HepG2 (cell line): ENCODE data around the gene NEURL1B. TPM values are rescaled to one million over a fixed set of nuclear protein-coding genes. Genes with fewer than 3 reads are reported as not detected.

Source experiments
- ARNT ChIP-seq: fragments of 450-650 bp; IDR thresholded peaks from 2 replicates; pipeline ENCODE4 v1.6.1; 2017
- ARNT2 ChIP-seq: sonication (generic); formaldehyde crosslinking; IDR thresholded peaks from 2 replicates; pipeline ENCODE4 v1.8.0; 2022; ENCODE audit warnings: mild to moderate bottlenecking, low read depth, missing genetic modification reagents, moderate library complexity
- CBFB ChIP-seq: sonication (generic); formaldehyde crosslinking; IDR thresholded peaks from 2 replicates; pipeline ENCODE4 v1.4.0; 2020; ENCODE audit warnings: missing genetic modification reagents
- FOXA3 ChIP-seq: IDR thresholded peaks from 2 replicates; pipeline ENCODE4 v1.6.1; 2016; ENCODE audit warnings: missing genetic modification reagents, missing compliant biosample characterization
- FOXO1 ChIP-seq: sonication (generic); formaldehyde crosslinking; IDR thresholded peaks from 2 replicates; pipeline ENCODE4 v1.4.0; 2020; ENCODE audit warnings: missing genetic modification reagents
- LCORL ChIP-seq, 2 experiments: fragments of 450-650 bp in 1 of 2; sonication (generic) in 1 of 2; formaldehyde crosslinking in 1 of 2; IDR thresholded peaks; 2 replicates each; pipeline versions ENCODE4 v1.5.0 to v1.6.1; 2017 to 2020; ENCODE audit warnings: antibody characterized with exemption in 1 of 2, missing genetic modification reagents in 1 of 2
- NFE2L1 ChIP-seq: sonication (generic); formaldehyde crosslinking; IDR thresholded peaks from 2 replicates; pipeline ENCODE4 v1.4.0; 2020; ENCODE audit warnings: missing genetic modification reagents, mild to moderate bottlenecking, borderline replicate concordance
- NFRKB ChIP-seq: fragments of 450-650 bp; IDR thresholded peaks from 2 replicates; pipeline ENCODE4 v1.6.1; 2017
- RXRA ChIP-seq: sonication (generic); formaldehyde crosslinking; IDR thresholded peaks from 2 replicates; pipeline ENCODE4 v1.5.1; 2020; ENCODE audit warnings: missing genetic modification reagents
- SALL1 ChIP-seq: sonication (generic); formaldehyde crosslinking; IDR thresholded peaks from 2 replicates; pipeline ENCODE4 v1.8.0; 2022; ENCODE audit warnings: mild to moderate bottlenecking, missing genetic modification reagents
- SOX6 ChIP-seq, 2 experiments: fragments of 450-650 bp in 1 of 2; sonication (generic) in 1 of 2; formaldehyde crosslinking in 1 of 2; IDR thresholded peaks; 2 replicates each; pipeline versions ENCODE4 v1.4.0 to v1.6.1; 2017 to 2020; ENCODE audit warnings: antibody characterized with exemption in 1 of 2, mild to moderate bottlenecking in 1 of 2, missing genetic modification reagents in 1 of 2
- TBX3 ChIP-seq: fragments of 450-650 bp; IDR thresholded peaks from 2 replicates; pipeline ENCODE4 v1.6.1; 2017; ENCODE audit warnings: antibody characterized with exemption, mild to moderate bottlenecking, inconsistent platforms, borderline replicate concordance
- TCF12 ChIP-seq, 2 experiments: fragments of 450-650 bp in 1 of 2; sonication (generic) in 1 of 2; formaldehyde crosslinking in 1 of 2; IDR thresholded peaks; 2 replicates each; pipeline versions ENCODE4 v1.6.1 to v1.8.0; 2017 to 2022; ENCODE audit warnings: antibody characterized with exemption in 1 of 2, mild to moderate bottlenecking in 1 of 2, missing genetic modification reagents in 1 of 2, moderate library complexity in 1 of 2
- THAP11 ChIP-seq: IDR thresholded peaks from 2 replicates; pipeline ENCODE4 v1.6.1; 2016; ENCODE audit warnings: missing biosample characterization, missing genetic modification reagents
- YEATS2 ChIP-seq: sonication (generic); formaldehyde crosslinking; IDR thresholded peaks from 2 replicates; pipeline ENCODE4 v1.4.0; 2020; ENCODE audit warnings: missing genetic modification reagents, borderline replicate concordance
- ZNF562 ChIP-seq: sonication (generic); formaldehyde crosslinking; IDR thresholded peaks from 2 replicates; pipeline ENCODE4 v1.8.0; 2022; ENCODE audit warnings: missing genetic modification reagents, borderline replicate concordance
- ZNF878 ChIP-seq: sonication (generic); formaldehyde crosslinking; IDR thresholded peaks from 2 replicates; pipeline ENCODE4 v1.8.1; 2023; ENCODE audit warnings: mild to moderate bottlenecking, missing genetic modification reagents, moderate library complexity
- ZSCAN25 ChIP-seq: sonication (generic); formaldehyde crosslinking; IDR thresholded peaks from 2 replicates; pipeline ENCODE4 v1.8.0; 2022; ENCODE audit warnings: mild to moderate bottlenecking, missing genetic modification reagents
- polyA plus RNA-seq, 8 experiments: library from polyadenylated mRNA; depleted of rRNA in 3 of 8; stranded (reverse) in 7 of 8; unstranded in 1 of 8; fragments of >200 nt; fragmentation: Illumina TruSeq in 4 of 8; extraction: Trizol in 4 of 8; gene quantifications; 2 replicates each; pipeline versions ENCODE4 v1.2.1 to v1.2.3, GENCODE V29; 2011 to 2016; ENCODE audit warnings: low read depth in 4 of 8, missing spikeins in 1 of 8, mixed read lengths in 1 of 8; ENCODE audit not compliant: insufficient read depth in 1 of 8
- total RNA-seq, 5 experiments: library from RNA; depleted of rRNA; stranded (reverse); fragments of >200 nt; fragmentation: Illumina TruSeq; extraction: Trizol; gene quantifications; 2 replicates each; pipeline ENCODE4 v1.2.3, GENCODE V29; 2016; ENCODE audit warnings: low read depth in 1 of 5
- TF ChIP-seq, protein P1 (sequence below): sonication (generic); formaldehyde crosslinking; IDR thresholded peaks from 2 replicates; pipeline ENCODE4 v1.4.0; 2020; ENCODE audit warnings: missing genetic modification reagents
- TF ChIP-seq, protein P2 (sequence below): sonication (generic); formaldehyde crosslinking; IDR thresholded peaks from 2 replicates; pipeline ENCODE4 v1.5.1; 2020; ENCODE audit warnings: mild to moderate bottlenecking, missing genetic modification reagents
- TF ChIP-seq, protein P3 (sequence below): sonication (generic); formaldehyde crosslinking; IDR thresholded peaks from 2 replicates; pipeline ENCODE4 v1.9.0; 2021; ENCODE audit warnings: missing genetic modification reagents, borderline replicate concordance
- TF ChIP-seq, protein P4 (sequence below): sonication (generic); formaldehyde crosslinking; IDR thresholded peaks from 2 replicates; pipeline ENCODE4 v1.5.0; 2020; ENCODE audit warnings: missing genetic modification reagents

NEURL1B gene
- total and polyA plus RNA-seq, 2 of the 13 experiments (the other 11 are each of a cell fraction or from before 2014, with no cell fraction given) = 0.09 to 0.13 TPM

DNA sequence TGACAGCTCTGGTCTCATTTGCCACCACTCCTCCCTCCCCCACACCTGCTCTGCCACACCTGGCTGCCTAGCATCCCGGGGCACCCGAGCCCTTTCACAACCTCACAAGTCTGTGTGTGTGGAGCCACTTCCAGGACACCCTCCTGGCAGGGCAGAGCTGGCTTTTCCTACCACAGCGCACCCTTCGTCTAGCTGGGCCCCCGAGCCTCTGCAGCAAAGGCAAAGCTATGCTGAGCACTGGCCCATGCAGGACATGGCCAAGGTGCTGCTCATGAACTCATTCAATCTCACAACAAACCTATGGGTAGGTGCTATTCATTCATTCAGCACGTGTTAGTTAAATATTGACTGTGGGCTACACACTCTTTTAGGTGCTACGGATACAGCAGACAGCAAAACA is 86.5 kb downstream of the NEURL1B start (continued):
- TF ChIP-seq, protein P1, sequence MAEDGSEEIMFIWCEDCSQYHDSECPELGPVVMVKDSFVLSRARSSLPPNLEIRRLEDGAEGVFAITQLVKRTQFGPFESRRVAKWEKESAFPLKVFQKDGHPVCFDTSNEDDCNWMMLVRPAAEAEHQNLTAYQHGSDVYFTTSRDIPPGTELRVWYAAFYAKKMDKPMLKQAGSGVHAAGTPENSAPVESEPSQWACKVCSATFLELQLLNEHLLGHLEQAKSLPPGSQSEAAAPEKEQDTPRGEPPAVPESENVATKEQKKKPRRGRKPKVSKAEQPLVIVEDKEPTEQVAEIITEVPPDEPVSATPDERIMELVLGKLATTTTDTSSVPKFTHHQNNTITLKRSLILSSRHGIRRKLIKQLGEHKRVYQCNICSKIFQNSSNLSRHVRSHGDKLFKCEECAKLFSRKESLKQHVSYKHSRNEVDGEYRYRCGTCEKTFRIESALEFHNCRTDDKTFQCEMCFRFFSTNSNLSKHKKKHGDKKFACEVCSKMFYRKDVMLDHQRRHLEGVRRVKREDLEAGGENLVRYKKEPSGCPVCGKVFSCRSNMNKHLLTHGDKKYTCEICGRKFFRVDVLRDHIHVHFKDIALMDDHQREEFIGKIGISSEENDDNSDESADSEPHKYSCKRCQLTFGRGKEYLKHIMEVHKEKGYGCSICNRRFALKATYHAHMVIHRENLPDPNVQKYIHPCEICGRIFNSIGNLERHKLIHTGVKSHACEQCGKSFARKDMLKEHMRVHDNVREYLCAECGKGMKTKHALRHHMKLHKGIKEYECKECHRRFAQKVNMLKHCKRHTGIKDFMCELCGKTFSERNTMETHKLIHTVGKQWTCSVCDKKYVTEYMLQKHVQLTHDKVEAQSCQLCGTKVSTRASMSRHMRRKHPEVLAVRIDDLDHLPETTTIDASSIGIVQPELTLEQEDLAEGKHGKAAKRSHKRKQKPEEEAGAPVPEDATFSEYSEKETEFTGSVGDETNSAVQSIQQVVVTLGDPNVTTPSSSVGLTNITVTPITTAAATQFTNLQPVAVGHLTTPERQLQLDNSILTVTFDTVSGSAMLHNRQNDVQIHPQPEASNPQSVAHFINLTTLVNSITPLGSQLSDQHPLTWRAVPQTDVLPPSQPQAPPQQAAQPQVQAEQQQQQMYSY (CRISPR knock-in tag) = no peak
- no peak for TF ChIP-seq ARNT
- TF ChIP-seq TCF12 (IDR thresholded peaks at IDR 0.05) = no peak
- TF ChIP-seq TCF12 (CRISPR knock-in tag; IDR thresholded peaks at IDR 0.05) = no peak
- peak; percentile 19; the same call in 1 of the 2 replicates for TF ChIP-seq TBX3
- TF ChIP-seq SOX6 (IDR thresholded peaks at IDR 0.05) = no peak
- peak; percentile 43; the same call in 1 of the 2 replicates for TF ChIP-seq SOX6 (CRISPR knock-in tag; IDR thresholded peaks at IDR 0.05)
- no peak for TF ChIP-seq THAP11 (CRISPR knock-in tag)
- no peak for TF ChIP-seq NFE2L1 (CRISPR knock-in tag)
- no peak for TF ChIP-seq ZNF562 (CRISPR knock-in tag)
- TF ChIP-seq LCORL (IDR thresholded peaks at IDR 0.05) = no peak
- TF ChIP-seq LCORL (CRISPR knock-in tag; IDR thresholded peaks at IDR 0.05) = 0 out of 2 replicates have a peak, but pooled peaks have one; percentile 16
- peak; percentile 51; the same call in 1 of the 2 replicates for TF ChIP-seq SALL1 (CRISPR knock-in tag)
- TF ChIP-seq FOXO1 = no peak; the same call in 1 of the 2 replicates
- TF ChIP-seq, protein P2, sequence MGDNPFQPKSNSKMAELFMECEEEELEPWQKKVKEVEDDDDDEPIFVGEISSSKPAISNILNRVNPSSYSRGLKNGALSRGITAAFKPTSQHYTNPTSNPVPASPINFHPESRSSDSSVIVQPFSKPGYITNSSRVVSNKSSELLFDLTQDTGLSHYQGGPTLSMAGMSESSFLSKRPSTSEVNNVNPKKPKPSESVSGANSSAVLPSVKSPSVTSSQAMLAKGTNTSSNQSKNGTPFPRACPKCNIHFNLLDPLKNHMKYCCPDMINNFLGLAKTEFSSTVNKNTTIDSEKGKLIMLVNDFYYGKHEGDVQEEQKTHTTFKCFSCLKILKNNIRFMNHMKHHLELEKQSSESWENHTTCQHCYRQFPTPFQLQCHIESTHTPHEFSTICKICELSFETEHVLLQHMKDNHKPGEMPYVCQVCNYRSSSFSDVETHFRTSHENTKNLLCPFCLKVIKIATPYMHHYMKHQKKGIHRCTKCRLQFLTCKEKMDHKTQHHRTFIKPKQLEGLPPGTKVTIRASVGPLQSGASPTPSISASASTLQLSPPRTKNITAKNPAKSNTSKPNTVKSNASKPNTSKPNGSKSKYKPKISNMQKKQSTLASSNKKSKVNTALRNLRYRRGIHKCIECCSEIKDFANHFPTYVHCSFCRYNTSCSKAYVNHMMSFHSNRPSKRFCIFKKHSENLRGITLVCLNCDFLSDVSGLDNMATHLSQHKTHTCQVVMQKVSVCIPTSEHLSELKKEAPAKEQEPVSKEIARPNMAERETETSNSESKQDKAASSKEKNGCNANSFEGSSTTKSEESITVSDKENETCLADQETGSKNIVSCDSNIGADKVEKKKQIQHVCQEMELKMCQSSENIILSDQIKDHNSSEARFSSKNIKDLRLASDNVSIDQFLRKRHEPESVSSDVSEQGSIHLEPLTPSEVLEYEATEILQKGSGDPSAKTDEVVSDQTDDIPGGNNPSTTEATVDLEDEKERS (CRISPR knock-in tag) = no peak
- TF ChIP-seq ZSCAN25 (CRISPR knock-in tag) = no peak
- TF ChIP-seq CBFB (CRISPR knock-in tag) = no peak
- TF ChIP-seq ARNT2 (CRISPR knock-in tag) = no peak
- peak; percentile 48; the same call in 1 of the 2 replicates for TF ChIP-seq FOXA3
- TF ChIP-seq ZNF878 (CRISPR knock-in tag) = no peak
- TF ChIP-seq, protein P3, sequence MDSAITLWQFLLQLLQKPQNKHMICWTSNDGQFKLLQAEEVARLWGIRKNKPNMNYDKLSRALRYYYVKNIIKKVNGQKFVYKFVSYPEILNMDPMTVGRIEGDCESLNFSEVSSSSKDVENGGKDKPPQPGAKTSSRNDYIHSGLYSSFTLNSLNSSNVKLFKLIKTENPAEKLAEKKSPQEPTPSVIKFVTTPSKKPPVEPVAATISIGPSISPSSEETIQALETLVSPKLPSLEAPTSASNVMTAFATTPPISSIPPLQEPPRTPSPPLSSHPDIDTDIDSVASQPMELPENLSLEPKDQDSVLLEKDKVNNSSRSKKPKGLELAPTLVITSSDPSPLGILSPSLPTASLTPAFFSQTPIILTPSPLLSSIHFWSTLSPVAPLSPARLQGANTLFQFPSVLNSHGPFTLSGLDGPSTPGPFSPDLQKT (CRISPR knock-in tag) = no peak
- TF ChIP-seq NFRKB = no peak
- TF ChIP-seq RXRA = 0 out of 2 replicates have a peak, but pooled peaks have one; percentile 30
- TF ChIP-seq YEATS2 (CRISPR knock-in tag) = no peak
- TF ChIP-seq, protein P4, sequence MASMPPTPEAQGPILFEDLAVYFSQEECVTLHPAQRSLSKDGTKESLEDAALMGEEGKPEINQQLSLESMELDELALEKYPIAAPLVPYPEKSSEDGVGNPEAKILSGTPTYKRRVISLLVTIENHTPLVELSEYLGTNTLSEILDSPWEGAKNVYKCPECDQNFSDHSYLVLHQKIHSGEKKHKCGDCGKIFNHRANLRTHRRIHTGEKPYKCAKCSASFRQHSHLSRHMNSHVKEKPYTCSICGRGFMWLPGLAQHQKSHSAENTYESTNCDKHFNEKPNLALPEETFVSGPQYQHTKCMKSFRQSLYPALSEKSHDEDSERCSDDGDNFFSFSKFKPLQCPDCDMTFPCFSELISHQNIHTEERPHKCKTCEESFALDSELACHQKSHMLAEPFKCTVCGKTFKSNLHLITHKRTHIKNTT (CRISPR knock-in tag) = no peak
